GM12891 (cell line): ENCODE measurements around the gene STAT5A.

Experiments
- POLR2AphosphoS5 ChIP-seq: IDR thresholded peaks from 2 replicates; pipeline ENCODE4 v1.6.1; 2011; ENCODE audit warnings: low read depth, low read length, control low read depth
- POU2F2 ChIP-seq: IDR thresholded peaks from 2 replicates; pipeline ENCODE4 v1.6.1; 2011; ENCODE audit warnings: low read depth, mild to moderate bottlenecking, control low read depth, low read length, moderate library complexity
- TAF1 ChIP-seq: IDR thresholded peaks from 2 replicates; pipeline ENCODE4 v1.6.1; 2011; ENCODE audit warnings: low read depth, low read length, control low read depth

- TF ChIP-seq POU2F2 = no peak
- no peak for TF ChIP-seq TAF1
- no peak for TF ChIP-seq POLR2AphosphoS5
These were observed 70.1 kb downstream of the STAT5A start for GRCh38 chr17:42358434-42358833.
